PC-3 (cell line): Measurements from ENCODE around the gene CREB3L4.

ENCODE experiments used
- EZH2 ChIP-seq: fragments of 300-600 bp; sonication (generic); IDR thresholded peaks from one replicate; pipeline ENCODE4 v1.6.1; 2017; ENCODE audit warnings: antibody characterized with exemption, mild to moderate bottlenecking, low read length; ENCODE audit not compliant: unreplicated experiment
- EZH2phosphoT487 ChIP-seq: fragments of 300-600 bp; sonication (generic); IDR thresholded peaks from 2 replicates; pipeline ENCODE4 v1.6.1; 2018; ENCODE audit warnings: mild to moderate bottlenecking, antibody characterized with exemption, low read length, borderline replicate concordance
- TF ChIP-seq, protein P1 (sequence below): fragments of 300-600 bp; sonication (generic); conservative IDR thresholded peaks from 2 replicates; pipeline ENCODE4 v1.5.1; 2017; ENCODE audit warnings: antibody characterized with exemption, low read depth, mild to moderate bottlenecking, low read length

- TF ChIP-seq, protein P1, sequence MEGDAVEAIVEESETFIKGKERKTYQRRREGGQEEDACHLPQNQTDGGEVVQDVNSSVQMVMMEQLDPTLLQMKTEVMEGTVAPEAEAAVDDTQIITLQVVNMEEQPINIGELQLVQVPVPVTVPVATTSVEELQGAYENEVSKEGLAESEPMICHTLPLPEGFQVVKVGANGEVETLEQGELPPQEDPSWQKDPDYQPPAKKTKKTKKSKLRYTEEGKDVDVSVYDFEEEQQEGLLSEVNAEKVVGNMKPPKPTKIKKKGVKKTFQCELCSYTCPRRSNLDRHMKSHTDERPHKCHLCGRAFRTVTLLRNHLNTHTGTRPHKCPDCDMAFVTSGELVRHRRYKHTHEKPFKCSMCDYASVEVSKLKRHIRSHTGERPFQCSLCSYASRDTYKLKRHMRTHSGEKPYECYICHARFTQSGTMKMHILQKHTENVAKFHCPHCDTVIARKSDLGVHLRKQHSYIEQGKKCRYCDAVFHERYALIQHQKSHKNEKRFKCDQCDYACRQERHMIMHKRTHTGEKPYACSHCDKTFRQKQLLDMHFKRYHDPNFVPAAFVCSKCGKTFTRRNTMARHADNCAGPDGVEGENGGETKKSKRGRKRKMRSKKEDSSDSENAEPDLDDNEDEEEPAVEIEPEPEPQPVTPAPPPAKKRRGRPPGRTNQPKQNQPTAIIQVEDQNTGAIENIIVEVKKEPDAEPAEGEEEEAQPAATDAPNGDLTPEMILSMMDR, result no peak
- TF ChIP-seq EZH2, result no peak
- TF ChIP-seq EZH2phosphoT487, result no peak
These were observed 44.5 kb upstream of the CREB3L4 start, which contains the start of gene GATAD2B for GRCh38 chr1:153922972-153923925.
